Non-pigmented ciliary epithelial cell (primary cell): ENCODE results near the gene PIP4K2C.
"Not testable (repeated sequence)": the region's sequence is repeated elsewhere in the genome, so short reads cannot be mapped to it uniquely, and the experiment has no call there.

Source experiments
- DNase-seq: peaks from one replicate; pipeline ENCODE4 v3.0.0-alpha.2; 2010; ENCODE audit warnings: low read depth

PIP4K2C gene

DNA sequence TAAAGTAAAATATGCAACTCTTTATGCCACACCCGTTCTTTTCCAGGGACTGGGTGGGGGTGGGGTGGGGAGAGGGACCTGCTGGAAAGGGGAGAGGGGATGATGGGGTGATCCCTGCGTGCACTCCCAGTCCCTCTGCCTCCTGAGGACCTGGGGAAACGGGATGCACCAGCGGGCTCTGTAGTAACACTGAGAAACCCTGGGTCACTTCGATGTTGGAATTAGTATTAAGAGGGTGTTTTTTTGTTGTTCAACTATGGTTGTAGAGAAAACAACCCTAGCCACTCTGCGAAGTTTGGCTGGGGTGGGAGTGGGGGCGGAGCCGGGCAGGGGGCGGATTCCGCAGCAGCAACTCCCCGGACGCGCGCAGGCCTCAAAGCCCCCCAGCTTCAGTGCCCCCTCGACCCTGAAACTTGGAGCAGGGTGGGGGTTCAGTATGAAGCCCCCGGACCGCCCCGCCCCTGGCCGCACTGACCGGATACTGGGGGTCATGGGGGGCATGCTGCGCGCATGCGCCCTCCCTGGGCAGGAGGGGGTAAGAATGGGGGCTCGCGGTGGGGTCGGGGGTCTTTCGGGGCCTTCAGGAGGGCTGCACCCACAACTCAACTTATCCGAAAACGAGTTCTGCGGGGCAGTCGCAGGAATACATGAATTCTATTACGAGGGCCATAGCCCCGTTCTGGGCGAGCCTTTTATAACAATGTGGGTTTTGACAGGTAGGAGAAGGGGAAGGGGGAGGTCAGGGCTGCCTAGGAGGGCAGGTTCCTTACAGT is 19.0 kb downstream of the PIP4K2C start:
- no peak for DNase-seq

- DNase-seq: no peak
Observed at GRCh38 chr12:57610554-57611107, 19.6 kb downstream of the PIP4K2C start.

DNA sequence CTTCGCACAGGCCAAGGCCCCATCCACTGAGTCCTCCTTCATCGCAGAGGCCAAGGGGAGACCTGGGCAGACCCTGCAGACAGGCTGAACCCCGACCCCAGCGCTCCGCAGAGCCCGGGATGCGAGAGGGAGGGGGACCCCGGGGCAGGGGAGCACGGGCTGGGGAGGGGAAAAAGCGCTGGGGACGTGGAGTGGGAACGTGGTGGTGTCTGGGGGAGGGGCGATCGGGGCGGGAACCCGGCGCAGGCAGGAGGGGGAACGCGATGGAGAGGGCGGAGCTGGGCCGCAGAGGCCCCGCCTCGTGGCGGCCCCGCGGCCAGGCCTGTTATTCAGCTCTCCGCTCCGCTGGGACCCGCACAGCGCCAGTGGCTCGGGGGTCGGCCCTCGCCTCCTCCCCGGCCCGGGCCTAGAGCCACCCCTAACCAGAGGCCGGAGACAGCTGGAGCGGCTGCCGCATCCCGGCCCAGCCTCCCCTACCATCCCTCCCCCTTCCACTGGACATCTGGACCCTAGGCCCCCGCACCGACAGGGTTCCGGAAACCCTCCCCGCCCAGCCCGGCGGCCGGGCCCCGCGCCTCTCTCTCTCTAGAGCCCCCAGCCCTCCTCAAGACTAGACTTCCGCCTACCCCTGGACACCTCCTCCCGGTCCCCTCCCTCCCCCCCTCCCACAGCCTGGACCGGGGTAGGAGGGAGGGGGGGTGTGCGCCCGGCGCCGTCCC is 20.3 kb downstream of the PIP4K2C start, which contains the start of gene ARHGEF25:
TSS of gene ARHGEF25 (plus strand) at position 328 of the 719 bp plus-strand sequence. CDS start 460 bp downstream, outside the sequence.
- DNase-seq: no peak

- DNase-seq: no peak
Observed at GRCh38 chr12:57611827-57612710, 21.1 kb downstream of the PIP4K2C start.

GRCh38 chr12:57612711-57613426 is 21.9 kb downstream of the PIP4K2C start:
- no peak for DNase-seq

- no peak for DNase-seq
Observed at GRCh38 chr12:57613427-57614109, 22.6 kb downstream of the PIP4K2C start.

DNA sequence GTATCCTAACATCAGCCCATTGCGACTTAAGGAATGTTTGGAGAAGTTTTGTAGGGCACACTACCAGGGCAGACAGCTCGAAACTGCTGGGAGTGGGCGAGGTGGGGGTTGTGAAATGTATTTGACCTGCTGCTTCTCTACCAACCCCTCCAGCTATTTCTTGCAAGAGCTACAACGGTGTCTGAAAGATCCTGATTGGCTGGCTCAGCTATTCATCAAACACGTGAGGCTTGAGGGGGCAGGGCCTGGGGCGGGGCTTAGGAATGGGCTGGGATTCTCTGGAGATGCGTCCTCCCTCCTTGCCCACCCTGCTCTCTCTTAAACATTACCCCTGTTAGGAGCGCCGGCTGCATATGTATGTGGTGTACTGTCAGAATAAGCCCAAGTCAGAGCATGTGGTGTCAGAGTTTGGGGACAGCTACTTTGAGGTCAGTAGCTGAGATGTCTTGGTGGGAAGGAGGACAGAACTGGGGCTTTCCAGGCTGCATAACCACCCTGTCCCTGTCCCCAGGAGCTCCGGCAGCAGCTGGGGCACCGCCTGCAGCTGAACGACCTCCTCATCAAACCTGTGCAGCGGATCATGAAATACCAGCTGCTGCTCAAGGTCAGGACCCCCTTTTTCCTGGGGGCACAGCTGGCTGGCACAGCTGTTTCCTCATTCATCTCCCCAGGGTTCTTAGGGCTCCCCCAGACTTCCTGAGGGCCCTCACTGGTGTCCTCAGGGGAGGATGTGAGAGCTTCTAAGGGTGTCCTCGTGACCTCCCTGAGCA is 23.4 kb downstream of the PIP4K2C start:
- no peak for DNase-seq

DNA sequence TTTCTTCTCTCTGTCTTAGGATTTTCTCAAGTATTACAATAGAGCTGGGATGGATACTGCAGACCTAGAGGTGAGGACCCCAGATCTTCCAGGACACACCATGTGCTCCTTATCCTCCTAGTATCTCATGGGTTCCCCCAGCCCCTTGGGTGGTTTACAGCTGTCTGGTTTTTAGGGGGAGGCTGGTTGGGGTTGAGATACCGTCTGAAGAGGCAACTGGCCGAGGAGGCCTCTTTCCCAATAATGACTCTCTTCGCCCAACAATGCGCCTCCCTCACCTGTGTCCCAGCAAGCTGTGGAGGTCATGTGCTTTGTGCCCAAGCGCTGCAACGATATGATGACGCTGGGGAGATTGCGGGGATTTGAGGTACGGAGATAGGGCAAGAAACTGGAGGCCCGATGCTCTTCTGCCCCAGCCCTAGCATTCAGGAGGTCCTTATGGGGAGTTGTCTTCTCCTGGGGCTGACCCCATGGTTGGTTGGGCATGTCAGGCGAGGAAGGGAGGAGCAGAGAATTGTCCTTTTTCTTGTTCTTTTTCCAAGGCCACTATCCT is 24.0 kb downstream of the PIP4K2C start:
- DNase-seq: no peak

GRCh38 chr12:57615637-57616036 is 24.6 kb downstream of the PIP4K2C start:
- DNase-seq: no peak

DNA sequence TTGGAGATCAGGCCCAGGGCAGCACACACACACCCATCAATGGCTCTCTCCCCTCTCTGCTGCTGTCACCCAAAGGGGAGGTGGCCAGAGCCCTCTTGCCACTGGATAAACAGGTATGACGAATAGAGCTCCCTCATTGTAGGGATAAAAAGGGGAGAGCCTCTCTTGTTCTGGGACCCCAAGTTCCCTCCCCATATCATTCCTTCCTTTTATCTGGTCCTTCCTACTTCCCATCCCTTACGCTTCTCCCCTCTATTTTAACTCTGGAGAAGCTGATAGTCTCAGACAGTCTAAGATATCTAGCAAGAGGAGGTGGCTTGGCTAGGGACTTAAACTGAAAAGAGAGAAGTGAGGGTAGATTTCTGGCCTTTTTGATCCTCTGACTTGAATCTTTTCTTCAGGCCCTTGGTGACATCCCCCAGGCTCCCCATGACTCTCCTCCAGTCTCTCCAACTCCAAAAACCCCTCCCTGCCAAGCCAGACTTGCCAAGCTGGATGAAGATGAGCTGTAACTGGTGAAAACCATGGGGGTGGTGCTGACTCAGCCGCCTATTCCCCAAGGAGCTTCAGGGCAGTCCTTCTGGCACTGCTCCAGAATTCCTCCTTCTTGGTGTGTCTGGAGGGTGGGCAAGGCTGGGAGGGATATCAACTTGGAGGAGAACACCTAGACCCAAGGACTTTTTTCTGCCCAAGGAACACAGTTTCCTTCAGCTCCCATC is 25.6 kb downstream of the PIP4K2C start:
- no peak for DNase-seq

DNA sequence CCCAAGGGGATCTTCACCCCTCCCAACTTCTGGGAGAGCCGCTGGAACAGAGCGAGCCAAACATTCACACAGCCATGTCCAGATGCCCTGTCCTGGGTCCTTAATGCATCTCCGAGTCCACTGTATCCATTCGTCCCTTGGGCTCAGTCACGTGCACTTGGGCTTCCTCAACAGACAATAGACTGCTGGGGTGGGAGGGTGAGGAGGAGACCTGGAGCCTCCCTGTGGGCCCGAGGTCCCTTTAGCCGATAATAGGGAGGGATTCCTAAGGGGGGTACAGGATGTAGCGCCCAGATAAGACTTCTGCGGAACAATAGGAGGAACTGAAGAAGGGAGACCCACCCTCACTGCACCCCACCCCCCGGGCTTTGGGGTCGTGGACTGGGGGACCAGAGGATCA is 26.9 kb downstream of the PIP4K2C start:
- no peak for DNase-seq

DNA sequence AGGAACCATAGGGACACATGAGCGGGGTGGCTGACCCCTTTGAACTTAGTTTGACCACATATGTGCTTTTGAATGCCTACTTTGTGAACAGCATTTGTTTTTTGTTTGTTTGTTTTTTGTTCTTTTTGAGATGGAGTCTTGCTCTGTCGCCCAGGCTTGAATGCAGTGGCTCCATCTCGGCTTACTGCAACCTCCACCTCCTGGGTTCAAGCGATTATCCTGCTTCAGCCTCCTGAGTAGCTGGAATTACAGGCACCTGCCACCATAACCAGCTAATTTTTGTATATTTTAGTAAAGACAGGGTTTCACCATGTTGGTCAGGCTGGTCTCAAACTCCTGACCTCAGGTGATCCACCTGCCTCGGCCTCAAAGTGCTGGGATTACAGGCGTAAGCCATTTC is 27.4 kb downstream of the PIP4K2C start:
- DNase-seq: not testable (repeated sequence)

DNA sequence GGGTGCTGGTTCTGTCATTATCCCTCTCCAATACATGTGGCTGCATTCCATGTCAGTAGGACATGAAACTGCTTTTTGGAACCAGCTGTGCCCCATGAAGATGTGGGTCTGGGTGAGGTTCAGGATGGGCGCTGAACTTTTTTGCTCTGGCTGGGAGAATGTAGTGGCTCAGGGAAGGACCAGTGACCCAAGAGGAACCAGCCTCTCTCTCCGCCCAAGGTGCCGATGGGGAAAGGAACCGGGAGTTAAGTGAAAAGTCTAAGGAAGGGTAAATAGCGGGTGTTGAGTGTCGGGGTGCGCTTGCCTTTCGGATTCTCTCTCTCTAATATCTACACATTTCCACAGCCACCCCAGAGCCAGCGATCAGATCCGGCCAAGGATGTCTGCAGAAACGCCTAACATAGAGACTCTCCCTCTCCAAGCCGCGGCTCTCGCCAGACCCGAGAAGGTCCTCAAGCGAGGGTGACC is 28.0 kb downstream of the PIP4K2C start:
- no peak for DNase-seq

GRCh38 chr12:57619434-57620244 is 28.6 kb downstream of the PIP4K2C start:
- DNase-seq: no peak

DNA sequence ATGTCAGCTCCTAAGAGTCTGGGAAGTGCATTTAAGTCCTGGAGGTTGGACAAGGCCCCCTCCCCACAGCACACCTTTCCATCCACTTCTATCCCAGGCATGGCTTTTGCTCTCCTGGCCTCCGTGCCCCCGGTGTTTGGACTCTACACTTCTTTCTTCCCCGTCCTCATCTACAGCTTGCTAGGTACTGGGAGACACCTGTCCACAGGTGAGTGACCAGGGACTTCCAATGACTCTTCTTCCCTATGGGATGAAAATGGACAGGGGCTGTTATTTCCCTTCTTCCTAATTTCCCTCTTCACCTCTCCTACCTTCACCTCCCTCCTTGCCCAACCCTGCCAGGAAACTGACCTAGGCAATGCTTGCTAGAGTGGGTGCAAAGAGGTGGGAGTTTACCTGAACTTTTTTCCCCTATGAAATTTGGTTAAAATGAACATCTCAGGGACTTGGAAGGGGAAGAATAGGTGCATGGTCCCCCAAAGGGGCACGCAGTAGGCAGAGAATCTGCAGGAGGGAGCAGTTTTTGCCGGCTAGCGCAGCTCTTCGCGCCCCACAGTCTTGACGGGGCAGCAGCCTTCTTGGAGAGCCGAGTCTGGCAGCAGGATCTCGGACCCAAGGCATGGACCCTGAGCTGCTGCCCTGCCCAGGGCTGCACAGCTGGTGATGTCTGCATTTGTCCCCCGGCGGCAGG is 29.4 kb downstream of the PIP4K2C start:
- DNase-seq: no peak

DNA sequence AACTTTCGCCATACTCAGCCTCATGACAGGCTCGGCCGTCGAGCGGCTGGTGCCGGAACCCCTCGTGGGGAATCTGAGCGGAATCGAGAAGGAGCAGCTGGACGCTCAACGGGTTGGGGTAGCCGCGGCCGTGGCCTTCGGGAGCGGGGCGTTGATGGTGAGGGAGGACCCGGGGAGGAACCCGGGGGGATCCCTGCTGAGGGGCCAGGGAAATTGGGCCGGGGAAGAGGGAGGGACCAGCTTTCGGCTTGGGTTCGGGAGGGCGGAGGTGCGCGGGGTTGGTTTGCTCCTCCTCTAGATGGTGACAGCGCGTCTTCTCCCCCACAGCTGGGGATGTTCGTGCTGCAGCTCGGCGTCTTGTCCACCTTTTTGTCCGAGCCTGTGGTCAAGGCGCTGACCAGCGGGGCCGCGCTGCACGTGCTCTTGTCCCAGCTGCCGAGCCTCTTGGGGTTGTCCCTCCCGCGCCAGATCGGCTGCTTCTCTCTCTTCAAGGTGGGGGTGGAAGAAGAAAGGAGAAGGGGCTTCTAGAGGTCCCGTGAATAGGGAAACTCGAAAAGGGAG is 30.0 kb downstream of the PIP4K2C start:
- no peak for DNase-seq
